H9 (cell line): ENCODE results near the gene SLC48A1. TPM values are rescaled to one million over a fixed set of nuclear protein-coding genes. Genes with fewer than 3 reads are reported as not detected.

Source experiments
- DNase-seq: peaks from one replicate; pipeline ENCODE4 v3.0.0-alpha.2; 2017
- H2AFZ ChIP-seq: one replicate; pipeline ENCODE4 v1.6.1; 2013; ENCODE audit warnings: mild to moderate bottlenecking, low read length, control low read depth, moderate library complexity
- H2AK5ac ChIP-seq: 2 replicates; pipeline ENCODE4 v1.6.1; 2013; ENCODE audit warnings: low read length, control low read depth, mixed read lengths; ENCODE audit not compliant: insufficient read length
- H2BK120ac ChIP-seq: one replicate; pipeline ENCODE4 v1.6.1; 2013; ENCODE audit warnings: low read depth, mild to moderate bottlenecking, low read length, control low read depth, inconsistent platforms; ENCODE audit not compliant: poor library complexity, severe bottlenecking
- H2BK12ac ChIP-seq: 2 replicates; pipeline ENCODE4 v1.6.1; 2013; ENCODE audit warnings: low read length, control low read depth, mixed read lengths, low read depth; ENCODE audit not compliant: insufficient read length
- H2BK15ac ChIP-seq: 2 replicates; pipeline ENCODE4 v1.6.1; 2013; ENCODE audit warnings: low read depth, low read length, control low read depth
- H2BK20ac ChIP-seq: one replicate; pipeline ENCODE4 v1.6.1; 2013; ENCODE audit warnings: low read depth, mild to moderate bottlenecking, low read length, control low read depth, inconsistent platforms; ENCODE audit not compliant: poor library complexity, severe bottlenecking
- H2BK5ac ChIP-seq: 2 replicates; pipeline ENCODE4 v1.6.1; 2013; ENCODE audit warnings: low read length, control low read depth, mixed read lengths; ENCODE audit not compliant: insufficient read length
- H3K14ac ChIP-seq: 2 replicates; pipeline ENCODE4 v1.6.1; 2013; ENCODE audit warnings: low read length, control low read depth; ENCODE audit not compliant: insufficient read depth
- H3K18ac ChIP-seq: 2 replicates; pipeline ENCODE4 v1.6.1; 2013; ENCODE audit warnings: low read depth, mild to moderate bottlenecking, mixed read lengths, low read length, control low read depth; ENCODE audit not compliant: insufficient read length
- H3K23ac ChIP-seq: 2 replicates; pipeline ENCODE4 v1.6.1; 2013; ENCODE audit warnings: low read length, control low read depth, mixed read lengths, low read depth; ENCODE audit not compliant: insufficient read length
- H3K23me2 ChIP-seq: 2 replicates; pipeline ENCODE4 v1.6.1; 2013; ENCODE audit warnings: low read depth, mild to moderate bottlenecking, mixed read lengths, low read length, control low read depth; ENCODE audit not compliant: insufficient read length, poor library complexity, severe bottlenecking
- H3K27ac ChIP-seq: 2 replicates; pipeline ENCODE4 v1.5.1; 2013; ENCODE audit warnings: low read length, control low read depth, mixed read lengths, low read depth; ENCODE audit not compliant: insufficient read length
- H3K27me3 ChIP-seq: 2 replicates; pipeline ENCODE4 v1.6.1; 2013; ENCODE audit warnings: low read length, control low read depth, inconsistent platforms; ENCODE audit not compliant: insufficient read depth
- H3K4ac ChIP-seq: 2 replicates; pipeline ENCODE4 v1.6.1; 2013; ENCODE audit warnings: low read depth, mild to moderate bottlenecking, control low read depth, inconsistent platforms, low read length, moderate library complexity
- H3K4me1 ChIP-seq: 2 replicates; pipeline ENCODE4 v1.6.1; 2013; ENCODE audit warnings: low read length, control low read depth, inconsistent platforms; ENCODE audit not compliant: insufficient read depth
- H3K4me2 ChIP-seq: 2 replicates; pipeline ENCODE4 v1.6.1; 2013; ENCODE audit warnings: low read length, control low read depth, mixed read lengths; ENCODE audit not compliant: insufficient read length, insufficient read depth
- H3K56ac ChIP-seq: 2 replicates; pipeline ENCODE4 v1.6.1; 2013; ENCODE audit warnings: low read depth, mild to moderate bottlenecking, mixed read lengths, low read length, control low read depth; ENCODE audit not compliant: insufficient read length
- H3K79me1 ChIP-seq: 2 replicates; pipeline ENCODE4 v1.6.1; 2013; ENCODE audit warnings: low read depth, mild to moderate bottlenecking, moderate library complexity, low read length, control low read depth, inconsistent platforms; ENCODE audit not compliant: insufficient read depth, poor library complexity, severe bottlenecking
- H3K79me2 ChIP-seq: 2 replicates; pipeline ENCODE4 v1.6.1; 2013; ENCODE audit warnings: low read length, control low read depth, inconsistent platforms; ENCODE audit not compliant: insufficient read depth
- H3K9ac ChIP-seq: 2 replicates; pipeline ENCODE4 v1.6.1; 2013; ENCODE audit warnings: low read length, control low read depth, mixed read lengths; ENCODE audit not compliant: insufficient read length; ENCODE audit errors: extremely low read depth
- H3K9me3 ChIP-seq: one replicate; pipeline ENCODE4 v1.6.1; 2013; ENCODE audit warnings: low read depth, low read length, inconsistent platforms; ENCODE audit not compliant: control insufficient read depth
- H3T11ph ChIP-seq: one replicate; pipeline ENCODE4 v1.6.1; 2013; ENCODE audit warnings: mild to moderate bottlenecking, low read length, control low read depth, inconsistent platforms
- H4K20me1 ChIP-seq: one replicate; pipeline ENCODE4 v1.6.1; 2013; ENCODE audit not compliant: control insufficient read depth, insufficient read length, insufficient read depth
- H4K5ac ChIP-seq: 2 replicates; pipeline ENCODE4 v1.6.1; 2013; ENCODE audit warnings: low read depth, mild to moderate bottlenecking, mixed read lengths, low read length, control low read depth; ENCODE audit not compliant: insufficient read length
- H4K8ac ChIP-seq: replicated peaks from 2 replicates; pipeline ENCODE4 v1.6.1; 2013; ENCODE audit warnings: low read length, control low read depth, mixed read lengths, low read depth; ENCODE audit not compliant: insufficient read length
- H4K91ac ChIP-seq: 2 replicates; pipeline ENCODE4 v1.6.1; 2013; ENCODE audit warnings: low read depth, mild to moderate bottlenecking, moderate library complexity, mixed read lengths, low read length, control low read depth; ENCODE audit not compliant: insufficient read length
- H3K27ac Mint-ChIP-seq, 3 experiments: 2 replicates in 2 of 3; 3 replicates in 1 of 3; pipeline ENCODE4 v1.8.0; 2020 to 2021; ENCODE audit warnings: mixed read lengths in 3 of 3, mild to moderate bottlenecking in 1 of 3, moderate library complexity in 1 of 3
- H3K27me3 Mint-ChIP-seq: 2 replicates; pipeline ENCODE4 v1.8.0; 2021; ENCODE audit warnings: low read depth, mild to moderate bottlenecking, moderate library complexity, mixed read lengths
- H3K36me3 Mint-ChIP-seq, 3 experiments: 2 replicates in 2 of 3; 3 replicates in 1 of 3; pipeline ENCODE4 v1.8.0; 2020 to 2021; ENCODE audit warnings: low read depth in 3 of 3, mixed read lengths in 3 of 3; ENCODE audit not compliant: insufficient read depth in 1 of 3
- H3K4me1 Mint-ChIP-seq, 2 experiments: 2 replicates each; pipeline ENCODE4 v1.8.0; 2020; ENCODE audit warnings: mixed read lengths in 2 of 2
- H3K4me3 Mint-ChIP-seq, 2 experiments: 2 replicates in 1 of 2; 3 replicates in 1 of 2; pipeline ENCODE4 v1.8.0; 2020 to 2021; ENCODE audit warnings: mild to moderate bottlenecking in 2 of 2, mixed read lengths in 2 of 2, moderate library complexity in 1 of 2
- H3K9me3 Mint-ChIP-seq, 2 experiments: 2 replicates in 1 of 2; 3 replicates in 1 of 2; pipeline ENCODE4 v1.8.0; 2020; ENCODE audit warnings: mild to moderate bottlenecking in 2 of 2, mixed read lengths in 2 of 2, moderate library complexity in 1 of 2
- WGBS: extraction: QIAGEN DNeasy Blood & Tissue Kit; methylation state at CpG from one replicate; pipeline ENCODE4 v1.1.7; 2013; ENCODE audit warnings: missing lambda C conversion rate, low lambda C conversion rate, mixed read lengths; ENCODE audit not compliant: insufficient read length; ENCODE audit errors: extremely low coverage; 5-methylcytosine and 5-hydroxymethylcytosine counted together
- total RNA-seq: library from RNA; stranded (reverse); gene quantifications from 2 replicates; pipeline ENCODE4 v1.2.1, GENCODE V29; 2021
- TF ChIP-seq, protein P1 (sequence below): fragments of 200-600 bp; sonication (generic); conservative IDR thresholded peaks from 3 replicates; pipeline ENCODE4 v1.8.0; 2021; ENCODE audit warnings: antibody characterized with exemption, mild to moderate bottlenecking

The SLC48A1 gene
- total RNA-seq, 1 experiment from 2014 or later, result 10.6 TPM

DNA sequence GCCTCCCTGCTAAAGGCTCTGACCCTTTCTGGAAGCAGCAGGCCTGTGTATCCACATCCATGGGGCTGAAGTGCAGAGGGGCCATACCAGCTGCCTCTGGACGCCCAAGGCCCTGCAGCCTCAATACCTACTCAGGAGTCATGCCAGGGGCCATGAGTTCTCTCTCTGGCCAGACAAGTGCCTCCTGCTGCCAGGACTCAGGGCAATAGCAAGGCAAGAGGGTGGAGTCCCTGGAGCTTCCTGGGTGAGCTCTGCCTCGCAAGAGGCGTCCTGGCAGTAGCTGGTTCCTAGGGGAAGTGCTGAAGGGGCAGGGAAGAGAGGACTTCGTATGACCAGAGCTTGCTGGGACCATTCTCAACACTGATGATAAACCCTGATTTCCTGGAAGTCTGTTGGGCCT, 36.8 kb upstream of the SLC48A1 start:
- no peak overlapping the region for H2BK120ac ChIP-seq
- no peak overlapping the region; the same call in 1 of the 2 replicates for H3K14ac ChIP-seq
- no peak overlapping the region for H2BK5ac ChIP-seq
- H4K91ac ChIP-seq, result no peak overlapping the region
- no peak overlapping the region for H3T11ph ChIP-seq
- Mint-ChIP-seq H3K36me3 (no peaks in the 10 kb centered on the region), H3K27me3 (peaks cover 6% of the 10 kb centered on the region), H3K9me3 (no peaks in the 10 kb centered on the region), H3K27ac (no peak overlapping the region), H3K4me1 (peaks cover 19 to 32% of the 10 kb centered on the region in 2 experiments), H3K4me3 (no peak overlapping the region)
- H3K27me3 ChIP-seq, result no peaks in the 10 kb centered on the region
- H3K79me1 ChIP-seq, result no peaks in the 10 kb centered on the region
- H3K79me2 ChIP-seq, result no peaks in the 10 kb centered on the region
- no peak for DNase-seq
- no peak overlapping the region for H3K56ac ChIP-seq
- H2AFZ ChIP-seq, result no peak overlapping the region
- no peak overlapping the region for H4K5ac ChIP-seq
- H3K27ac ChIP-seq, result no peak overlapping the region
- H3K9me3 ChIP-seq, result no peaks in the 10 kb centered on the region
- H2AK5ac ChIP-seq, result no peak overlapping the region
- TF ChIP-seq, protein P1, sequence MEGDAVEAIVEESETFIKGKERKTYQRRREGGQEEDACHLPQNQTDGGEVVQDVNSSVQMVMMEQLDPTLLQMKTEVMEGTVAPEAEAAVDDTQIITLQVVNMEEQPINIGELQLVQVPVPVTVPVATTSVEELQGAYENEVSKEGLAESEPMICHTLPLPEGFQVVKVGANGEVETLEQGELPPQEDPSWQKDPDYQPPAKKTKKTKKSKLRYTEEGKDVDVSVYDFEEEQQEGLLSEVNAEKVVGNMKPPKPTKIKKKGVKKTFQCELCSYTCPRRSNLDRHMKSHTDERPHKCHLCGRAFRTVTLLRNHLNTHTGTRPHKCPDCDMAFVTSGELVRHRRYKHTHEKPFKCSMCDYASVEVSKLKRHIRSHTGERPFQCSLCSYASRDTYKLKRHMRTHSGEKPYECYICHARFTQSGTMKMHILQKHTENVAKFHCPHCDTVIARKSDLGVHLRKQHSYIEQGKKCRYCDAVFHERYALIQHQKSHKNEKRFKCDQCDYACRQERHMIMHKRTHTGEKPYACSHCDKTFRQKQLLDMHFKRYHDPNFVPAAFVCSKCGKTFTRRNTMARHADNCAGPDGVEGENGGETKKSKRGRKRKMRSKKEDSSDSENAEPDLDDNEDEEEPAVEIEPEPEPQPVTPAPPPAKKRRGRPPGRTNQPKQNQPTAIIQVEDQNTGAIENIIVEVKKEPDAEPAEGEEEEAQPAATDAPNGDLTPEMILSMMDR, result no peak
- no peak overlapping the region for H2BK12ac ChIP-seq
- WGBS, result no CpG with 5 or more reads among the region's 4 CpGs
- H3K18ac ChIP-seq, result no peak overlapping the region
- H3K23me2 ChIP-seq, result no peaks in the 10 kb centered on the region
- peaks cover 3% of the 10 kb centered on the region; the same call in 1 of the 2 replicates for H3K4me1 ChIP-seq
- H4K8ac ChIP-seq, result no peak overlapping the region
- H3K4ac ChIP-seq, result no peak overlapping the region
- no peak overlapping the region for H3K4me2 ChIP-seq
- H3K23ac ChIP-seq, result no peak overlapping the region
- no peak overlapping the region for H2BK20ac ChIP-seq
- H3K9ac ChIP-seq, result no peak overlapping the region
- H4K20me1 ChIP-seq, result no peaks in the 10 kb centered on the region
- no peak overlapping the region for H2BK15ac ChIP-seq
